ENCODE results near the gene CD6.

DNA sequence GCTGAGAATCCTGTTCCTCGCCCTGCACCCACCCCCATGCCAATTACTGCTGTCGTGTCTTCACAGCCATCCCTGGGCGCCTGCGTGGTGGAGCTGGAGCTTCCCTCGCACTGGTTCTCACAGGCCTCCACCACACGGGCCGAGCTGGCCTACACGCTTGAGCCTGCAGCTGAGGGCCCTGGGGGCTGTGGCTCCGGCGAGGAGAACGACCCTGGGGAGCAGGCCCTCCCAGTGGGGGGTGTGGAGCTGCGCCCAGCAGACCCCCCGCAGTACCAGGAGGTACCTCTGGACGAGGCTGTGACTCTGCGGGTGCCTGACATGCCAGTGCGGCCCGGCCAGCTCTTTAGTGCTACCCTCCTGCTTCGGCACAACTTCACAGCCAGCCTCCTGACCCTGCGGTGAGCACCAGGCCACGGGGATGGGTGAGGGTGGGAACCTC is 42.9 kb upstream of the CD6 start:
- TF ChIP-seq CTCF (IDR thresholded peaks at IDR 0.05) (no peak), EZH2 (IDR thresholded peaks at IDR 0.05) (no peak), EZH2phosphoT487 (IDR thresholded peaks at IDR 0.05) (no peak)
